Activated CD8-positive, alpha-beta T cell treated with anti-CD3 and anti-CD28 coated beads for 36 hours (primary cell): ENCODE data around the gene CLCN1. TPM values are rescaled to one million over a fixed set of nuclear protein-coding genes. Genes with fewer than 3 reads are reported as not detected.

Source experiments
- ATAC-seq: fragments of 200-7000 bp; cut with Tn5 transposase; one replicate; pipeline ENCODE4 v1.10.0; 2021; ENCODE audit warnings: mild to moderate bottlenecking, moderate library complexity
- CTCF ChIA-PET: fragments of 350-600 bp; sonication (Branson Sonifier 250); formaldehyde crosslinking; loops from one replicate; lab custom pipeline; 2021; ENCODE audit warnings: antibody characterized with exemption; lab: Charles Lee
- POLR2A ChIA-PET: fragments of 350-600 bp; sonication (Branson Sonifier 250); formaldehyde crosslinking; loops from one replicate; lab custom pipeline; 2021; ENCODE audit warnings: antibody characterized with exemption; lab: Charles Lee
- DNase-seq: peaks from one replicate; pipeline ENCODE4 v3.0.0-alpha.2; 2020
- H3K27ac Mint-ChIP-seq: one replicate; pipeline ENCODE4 v1.8.0; 2021; ENCODE audit warnings: mild to moderate bottlenecking, mixed read lengths
- H3K27me3 Mint-ChIP-seq: one replicate; pipeline ENCODE4 v1.8.0; 2021; ENCODE audit warnings: mixed read lengths
- H3K36me3 Mint-ChIP-seq: one replicate; pipeline ENCODE4 v1.8.0; 2021; ENCODE audit warnings: low read depth, mixed read lengths
- H3K4me1 Mint-ChIP-seq: one replicate; pipeline ENCODE4 v1.8.0; 2021; ENCODE audit warnings: low read depth, mixed read lengths
- H3K4me3 Mint-ChIP-seq: one replicate; pipeline ENCODE4 v1.8.0; 2021; ENCODE audit warnings: mild to moderate bottlenecking, moderate library complexity, mixed read lengths
- H3K9me3 Mint-ChIP-seq: one replicate; pipeline ENCODE4 v1.8.0; 2021; ENCODE audit warnings: mixed read lengths
- intact Hi-C: fragments of 100-400 bp; cut with micrococcal nuclease; formaldehyde crosslinking; loops from one replicate; pipeline ENCODE4 v1.10.0; 2022
- total RNA-seq, 2 experiments: library from RNA; stranded (reverse); gene quantifications; one replicate each; pipeline ENCODE4 v1.2.3, GENCODE V29; 2021
- TF ChIP-seq, protein P1 (sequence below): fragments of 200-600 bp; IDR thresholded peaks from one replicate; pipeline ENCODE4 v1.8.0; 2022; ENCODE audit warnings: antibody characterized with exemption, mild to moderate bottlenecking

The CLCN1 gene
- total RNA-seq, 2 experiments from 2014 or later, result 0.09 TPM; not detected in 1

GRCh38 chr7:143321242-143321641 lies 5.3 kb downstream of the CLCN1 start:
- CTCF ChIA-PET, result interaction anchor here (1.0 to 1.6 kb wide), 2 partner anchors 24 kb away, joined by 3 to 4 read pairs; no protein-coding TSS in a partner anchor
- no peak for DNase-seq
- ATAC-seq, result no peak
- TF ChIP-seq, protein P1, sequence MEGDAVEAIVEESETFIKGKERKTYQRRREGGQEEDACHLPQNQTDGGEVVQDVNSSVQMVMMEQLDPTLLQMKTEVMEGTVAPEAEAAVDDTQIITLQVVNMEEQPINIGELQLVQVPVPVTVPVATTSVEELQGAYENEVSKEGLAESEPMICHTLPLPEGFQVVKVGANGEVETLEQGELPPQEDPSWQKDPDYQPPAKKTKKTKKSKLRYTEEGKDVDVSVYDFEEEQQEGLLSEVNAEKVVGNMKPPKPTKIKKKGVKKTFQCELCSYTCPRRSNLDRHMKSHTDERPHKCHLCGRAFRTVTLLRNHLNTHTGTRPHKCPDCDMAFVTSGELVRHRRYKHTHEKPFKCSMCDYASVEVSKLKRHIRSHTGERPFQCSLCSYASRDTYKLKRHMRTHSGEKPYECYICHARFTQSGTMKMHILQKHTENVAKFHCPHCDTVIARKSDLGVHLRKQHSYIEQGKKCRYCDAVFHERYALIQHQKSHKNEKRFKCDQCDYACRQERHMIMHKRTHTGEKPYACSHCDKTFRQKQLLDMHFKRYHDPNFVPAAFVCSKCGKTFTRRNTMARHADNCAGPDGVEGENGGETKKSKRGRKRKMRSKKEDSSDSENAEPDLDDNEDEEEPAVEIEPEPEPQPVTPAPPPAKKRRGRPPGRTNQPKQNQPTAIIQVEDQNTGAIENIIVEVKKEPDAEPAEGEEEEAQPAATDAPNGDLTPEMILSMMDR, result no peak
- Mint-ChIP-seq H3K27me3 (no peaks in the 10 kb centered on the region), H3K27ac (no peak overlapping the region), H3K4me3 (no peak overlapping the region), H3K4me1 (peaks cover 8% of the 10 kb centered on the region), H3K36me3 (no peaks in the 10 kb centered on the region), H3K9me3 (no peaks in the 10 kb centered on the region)
- POLR2A ChIA-PET, result no interaction called here
- intact Hi-C loops, result no loop called here

DNA sequence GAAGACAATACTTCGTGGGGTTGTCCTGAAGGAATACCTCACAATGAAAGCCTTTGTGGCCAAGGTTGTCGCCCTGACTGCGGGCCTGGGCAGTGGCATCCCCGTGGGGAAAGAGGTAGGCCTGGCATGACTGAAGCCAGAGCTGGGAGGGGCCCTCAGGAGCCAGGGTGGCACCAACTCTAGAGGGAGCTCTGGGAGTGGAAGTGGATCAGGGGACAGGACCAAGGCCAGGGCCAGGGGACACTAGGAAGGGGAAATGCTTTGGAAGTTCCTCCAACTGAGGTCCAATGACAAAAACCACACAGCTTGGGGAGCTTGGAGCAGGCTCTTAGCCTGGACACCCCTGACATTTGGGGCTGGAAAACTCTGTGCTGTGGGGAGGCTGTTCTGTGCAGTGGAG lies 5.8 kb downstream of the CLCN1 start:
- ATAC-seq (no peak), DNase-seq (peak; percentile 27)
- Mint-ChIP-seq H3K27me3 (no peaks in the 10 kb centered on the region), H3K4me1 (peaks cover 8% of the 10 kb centered on the region), H3K36me3 (no peaks in the 10 kb centered on the region), H3K9me3 (no peaks in the 10 kb centered on the region), H3K4me3 (no peak overlapping the region), H3K27ac (no peak overlapping the region)
- TF ChIP-seq, protein P1, result no peak
- ChIA-PET POLR2A (no interaction called here), CTCF (interaction anchor here (1.0 to 1.6 kb wide), 2 partner anchors 24 kb away, joined by 3 to 4 read pairs; no protein-coding TSS in a partner anchor)
- intact Hi-C loops, result no loop called here

DNA sequence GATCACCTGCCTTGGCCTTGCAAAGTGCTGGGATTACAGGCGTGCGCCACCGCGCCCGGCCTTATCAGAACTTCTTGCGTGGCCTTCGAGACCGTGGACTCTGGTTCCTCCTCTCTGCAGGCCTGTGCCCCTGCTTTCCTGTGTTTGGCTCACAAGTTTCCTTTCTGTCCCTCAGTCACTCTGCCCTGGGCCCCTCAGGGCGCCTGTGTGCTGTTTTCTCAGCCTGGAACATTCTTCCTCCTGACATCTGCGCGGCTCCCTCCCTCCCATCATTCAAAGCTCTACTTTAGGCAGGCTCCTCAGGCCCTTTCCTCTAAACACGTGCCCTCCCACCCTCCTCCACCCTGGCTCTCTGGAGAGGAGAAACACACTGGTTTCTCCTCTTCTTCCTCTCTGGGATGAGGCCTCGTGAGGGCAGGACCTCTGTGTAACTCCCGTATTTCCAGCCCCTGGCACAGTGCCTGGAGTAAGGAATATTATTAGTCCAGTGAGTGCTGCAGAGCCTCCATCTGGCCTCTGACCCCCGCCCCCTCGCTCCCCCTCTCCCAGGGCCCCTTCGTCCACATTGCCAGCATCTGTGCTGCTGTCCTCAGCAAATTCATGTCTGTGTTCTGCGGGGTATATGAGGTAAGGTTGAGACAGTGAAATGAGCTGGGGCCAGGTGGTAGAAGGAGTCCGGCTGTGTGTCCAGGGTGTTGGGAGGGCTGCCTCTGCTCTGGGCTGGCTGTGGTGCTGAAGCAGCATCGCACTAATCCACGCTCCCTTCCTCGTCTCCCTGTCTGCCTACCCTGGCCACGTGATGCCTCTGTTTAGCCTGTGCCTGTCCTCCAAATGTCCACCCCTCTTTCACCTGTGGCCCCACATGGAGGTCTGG lies 7.1 kb downstream of the CLCN1 start:
- ChIA-PET POLR2A (no interaction called here), CTCF (interaction anchor here (1.2 to 2.0 kb wide), 2 partner anchors 22 to 23 kb away, joined by 4 to 5 read pairs; no protein-coding TSS in a partner anchor)
- intact Hi-C loops, result no loop called here
- H3K27ac Mint-ChIP-seq, result no peak overlapping the region
- H3K4me1 Mint-ChIP-seq, result peaks cover 8% of the 10 kb centered on the region
- DNase-seq, result no peak
- no peaks in the 10 kb centered on the region for H3K9me3 Mint-ChIP-seq
- H3K36me3 Mint-ChIP-seq, result no peaks in the 10 kb centered on the region
- H3K4me3 Mint-ChIP-seq, result no peak overlapping the region
- ATAC-seq, result no peak
- TF ChIP-seq, protein P1, result no peak
- H3K27me3 Mint-ChIP-seq, result no peaks in the 10 kb centered on the region

- CTCF ChIA-PET, result interaction anchor here (1.2 to 2.0 kb wide), 2 partner anchors 21 to 24 kb away, joined by 4 to 5 read pairs; no protein-coding TSS in a partner anchor
- Mint-ChIP-seq H3K4me3 (no peak overlapping the region), H3K36me3 (no peaks in the 10 kb centered on the region), H3K4me1 (peaks cover 8% of the 10 kb centered on the region), H3K9me3 (no peaks in the 10 kb centered on the region), H3K27me3 (no peaks in the 10 kb centered on the region), H3K27ac (no peak overlapping the region)
- no peak for ATAC-seq
- DNase-seq, result no peak
- TF ChIP-seq, protein P1, result no peak
- POLR2A ChIA-PET, result no interaction called here
- intact Hi-C loops, result no loop called here
Measured at GRCh38 chr7:143323653-143324052, 7.7 kb downstream of the CLCN1 start.

- CTCF ChIA-PET, result interaction anchor here (1.0 to 2.0 kb wide), 4 partner anchors 14 to 110 kb away, joined by 3 to 6 read pairs (median 4); no protein-coding TSS in a partner anchor
- Mint-ChIP-seq H3K4me3 (no peak overlapping the region), H3K27me3 (no peaks in the 10 kb centered on the region), H3K4me1 (peaks cover 8% of the 10 kb centered on the region), H3K36me3 (no peaks in the 10 kb centered on the region), H3K9me3 (no peaks in the 10 kb centered on the region), H3K27ac (no peak overlapping the region)
- POLR2A ChIA-PET, result no interaction called here
- ATAC-seq (no peak), DNase-seq (no peak)
- intact Hi-C loops, result no loop called here
- TF ChIP-seq, protein P1, result no peak
Measured at GRCh38 chr7:143325240-143325639, 9.3 kb downstream of the CLCN1 start.
